ENCODE results near the gene ACER3. TPM values are rescaled to one million over a fixed set of nuclear protein-coding genes. Genes with fewer than 3 reads are reported as not detected.

The ACER3 gene
- total RNA-seq, 1 donor from 2014 or later = 17.3 TPM

GRCh38 chr11:76910620-76911414 is 50.1 kb downstream of the ACER3 start:
- TF ChIP-seq EZH2 (IDR thresholded peaks at IDR 0.05; ENCODE audit: insufficient read depth, low read length) = no peak
- TF ChIP-seq CTCF (IDR thresholded peaks at IDR 0.05; ENCODE audit: insufficient read depth, low read depth, low read length) = no peak
- H3K36me3 Mint-ChIP-seq (ENCODE audit: low read depth, unreplicated experiment) = peaks cover 7% of the 10 kb centered on the region
- H3K27ac Mint-ChIP-seq (ENCODE audit: unreplicated experiment) = no peak overlapping the region
- no peaks in the 10 kb centered on the region for H3K4me1 Mint-ChIP-seq (ENCODE audit: low read depth, unreplicated experiment)
- no peaks in the 10 kb centered on the region for H4K20me1 ChIP-seq (ENCODE audit: insufficient read depth, low read length)
- FAIRE-seq (no peak), DNase-seq (ENCODE audit: low read depth) (no peak)
- H3K27me3 ChIP-seq (ENCODE audit: insufficient read depth, low read length) = no peaks in the 10 kb centered on the region
- H3K4me2 ChIP-seq (ENCODE audit: low read length) = no peak overlapping the region
- no peak overlapping the region for H3K9ac ChIP-seq (ENCODE audit: low read length)
- H3K27ac ChIP-seq (ENCODE audit: low read depth, low read length) = no peak overlapping the region
- H3K27me3 Mint-ChIP-seq (ENCODE audit: low read depth, unreplicated experiment) = no peaks in the 10 kb centered on the region
- H3K4me3 Mint-ChIP-seq (ENCODE audit: unreplicated experiment) = no peak overlapping the region
- H3K79me2 ChIP-seq (ENCODE audit: insufficient read depth, low read length) = no peaks in the 10 kb centered on the region
- no peaks in the 10 kb centered on the region for H3K36me3 ChIP-seq (ENCODE audit: insufficient read depth, low read length)
- no peak overlapping the region for H2AFZ ChIP-seq (ENCODE audit: low read depth, low read length)
- no peak overlapping the region for H3K4me3 ChIP-seq (ENCODE audit: insufficient read depth, low read depth, low read length)
- H3K9me3 ChIP-seq (ENCODE audit: insufficient read depth, low read depth, low read length) = no peaks in the 10 kb centered on the region
- H3K4me1 ChIP-seq (ENCODE audit: insufficient read depth, low read length) = no peaks in the 10 kb centered on the region
- H3K9me3 Mint-ChIP-seq (ENCODE audit: unreplicated experiment) = peaks cover 5% of the 10 kb centered on the region

GRCh38 chr11:76911415-76911808 is 50.7 kb downstream of the ACER3 start:
- no peaks in the 10 kb centered on the region for H3K4me1 ChIP-seq (ENCODE audit: insufficient read depth, low read length)
- no peaks in the 10 kb centered on the region for H3K27me3 ChIP-seq (ENCODE audit: insufficient read depth, low read length)
- Mint-ChIP-seq H3K9me3 (ENCODE audit: unreplicated experiment) (peaks cover 3% of the 10 kb centered on the region), H3K4me3 (ENCODE audit: unreplicated experiment) (no peak overlapping the region), H3K27me3 (ENCODE audit: low read depth, unreplicated experiment) (no peaks in the 10 kb centered on the region), H3K27ac (ENCODE audit: unreplicated experiment) (no peak overlapping the region), H3K4me1 (ENCODE audit: low read depth, unreplicated experiment) (no peaks in the 10 kb centered on the region), H3K36me3 (ENCODE audit: low read depth, unreplicated experiment) (peaks cover 7% of the 10 kb centered on the region)
- H3K4me2 ChIP-seq (ENCODE audit: low read length) = no peak overlapping the region
- TF ChIP-seq EZH2 (IDR thresholded peaks at IDR 0.05; ENCODE audit: insufficient read depth, low read length) = no peak
- TF ChIP-seq CTCF (IDR thresholded peaks at IDR 0.05; ENCODE audit: insufficient read depth, low read depth, low read length) = no peak
- H3K79me2 ChIP-seq (ENCODE audit: insufficient read depth, low read length) = no peaks in the 10 kb centered on the region
- H3K4me3 ChIP-seq (ENCODE audit: insufficient read depth, low read depth, low read length) = no peak overlapping the region
- H2AFZ ChIP-seq (ENCODE audit: low read depth, low read length) = no peak overlapping the region
- no peak for DNase-seq (ENCODE audit: low read depth)
- no peak for FAIRE-seq
- no peaks in the 10 kb centered on the region for H3K36me3 ChIP-seq (ENCODE audit: insufficient read depth, low read length)
- H3K27ac ChIP-seq (ENCODE audit: low read depth, low read length) = no peak overlapping the region
- no peaks in the 10 kb centered on the region for H3K9me3 ChIP-seq (ENCODE audit: insufficient read depth, low read depth, low read length)
- H4K20me1 ChIP-seq (ENCODE audit: insufficient read depth, low read length) = no peaks in the 10 kb centered on the region
- H3K9ac ChIP-seq (ENCODE audit: low read length) = no peak overlapping the region

- Mint-ChIP-seq H3K27ac (ENCODE audit: unreplicated experiment) (no peak overlapping the region), H3K36me3 (ENCODE audit: low read depth, unreplicated experiment) (peaks cover 2% of the 10 kb centered on the region), H3K27me3 (ENCODE audit: low read depth, unreplicated experiment) (no peaks in the 10 kb centered on the region), H3K9me3 (ENCODE audit: unreplicated experiment) (no peaks in the 10 kb centered on the region), H3K4me3 (ENCODE audit: unreplicated experiment) (no peak overlapping the region), H3K4me1 (ENCODE audit: low read depth, unreplicated experiment) (no peaks in the 10 kb centered on the region)
- H3K27me3 ChIP-seq (ENCODE audit: insufficient read depth, low read length) = no peaks in the 10 kb centered on the region
- TF ChIP-seq EZH2 (IDR thresholded peaks at IDR 0.05; ENCODE audit: insufficient read depth, low read length) (no peak), CTCF (IDR thresholded peaks at IDR 0.05; ENCODE audit: insufficient read depth, low read depth, low read length) (no peak)
- H3K9ac ChIP-seq (ENCODE audit: low read length) = no peak overlapping the region
- no peak overlapping the region for H3K27ac ChIP-seq (ENCODE audit: low read depth, low read length)
- no peaks in the 10 kb centered on the region for H3K4me1 ChIP-seq (ENCODE audit: insufficient read depth, low read length)
- H3K4me2 ChIP-seq (ENCODE audit: low read length) = no peak overlapping the region
- no peaks in the 10 kb centered on the region for H3K36me3 ChIP-seq (ENCODE audit: insufficient read depth, low read length)
- H3K9me3 ChIP-seq (ENCODE audit: insufficient read depth, low read depth, low read length) = no peaks in the 10 kb centered on the region
- DNase-seq (ENCODE audit: low read depth) = no peak
- FAIRE-seq = no peak
- H3K4me3 ChIP-seq (ENCODE audit: insufficient read depth, low read depth, low read length) = no peak overlapping the region
- H4K20me1 ChIP-seq (ENCODE audit: insufficient read depth, low read length) = no peaks in the 10 kb centered on the region
- H2AFZ ChIP-seq (ENCODE audit: low read depth, low read length) = no peak overlapping the region
- H3K79me2 ChIP-seq (ENCODE audit: insufficient read depth, low read length) = no peaks in the 10 kb centered on the region
Observed at GRCh38 chr11:76916712-76917111, 56.0 kb downstream of the ACER3 start.

All from astrocyte (in vitro differentiated cells and primary cell).